ENCODE measurements around the gene SGCD.

The SGCD gene

DNA sequence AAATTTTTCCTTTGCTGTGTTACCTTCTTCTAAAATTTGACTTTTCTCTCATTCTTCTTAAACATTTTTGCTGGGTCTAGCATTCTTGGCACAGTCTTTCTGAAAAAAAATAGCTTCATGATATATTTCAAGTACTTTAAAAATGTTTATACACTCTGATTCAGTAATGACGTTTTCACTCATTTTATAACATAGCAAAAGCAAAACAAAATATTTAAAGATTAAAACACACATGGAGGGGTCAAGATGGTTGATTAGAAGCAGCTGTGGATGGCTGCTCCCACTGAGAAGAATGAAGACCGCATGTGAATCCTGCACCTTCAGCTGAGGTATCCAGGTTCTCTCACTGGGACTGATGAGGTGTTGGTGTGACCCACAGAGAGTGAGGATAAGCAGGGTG lies 188.2 kb downstream of the SGCD start:
- no peak for DNase-seq (ENCODE audit: low read depth)

DNA sequence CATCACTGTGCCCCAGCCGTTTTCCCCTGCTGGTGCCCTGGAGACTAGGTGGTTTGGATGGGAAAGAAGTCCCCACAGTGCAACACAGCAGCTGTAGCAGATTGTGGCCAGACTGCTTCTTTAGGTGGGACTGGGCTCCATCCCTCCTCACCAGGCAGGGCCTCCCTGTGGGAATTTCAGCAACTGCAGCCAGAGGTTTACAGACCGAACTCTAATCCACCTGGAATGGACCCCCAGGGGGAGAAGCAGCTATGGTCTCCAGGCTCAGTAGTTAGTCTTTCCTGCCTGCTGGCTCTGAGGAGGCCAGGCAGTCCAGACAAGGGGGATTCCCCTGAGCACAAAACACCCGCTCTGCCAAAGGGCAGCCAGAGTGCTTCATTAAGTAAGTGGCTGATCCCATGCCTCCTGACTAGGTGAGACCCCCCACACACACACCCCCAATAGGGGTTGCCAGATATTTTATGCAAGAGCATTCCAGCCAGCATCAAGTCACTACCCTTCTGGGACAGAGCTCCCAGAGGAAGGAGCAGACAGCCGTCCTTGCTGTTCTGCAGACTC lies 188.9 kb downstream of the SGCD start:
- DNase-seq (ENCODE audit: low read depth): no peak

DNA sequence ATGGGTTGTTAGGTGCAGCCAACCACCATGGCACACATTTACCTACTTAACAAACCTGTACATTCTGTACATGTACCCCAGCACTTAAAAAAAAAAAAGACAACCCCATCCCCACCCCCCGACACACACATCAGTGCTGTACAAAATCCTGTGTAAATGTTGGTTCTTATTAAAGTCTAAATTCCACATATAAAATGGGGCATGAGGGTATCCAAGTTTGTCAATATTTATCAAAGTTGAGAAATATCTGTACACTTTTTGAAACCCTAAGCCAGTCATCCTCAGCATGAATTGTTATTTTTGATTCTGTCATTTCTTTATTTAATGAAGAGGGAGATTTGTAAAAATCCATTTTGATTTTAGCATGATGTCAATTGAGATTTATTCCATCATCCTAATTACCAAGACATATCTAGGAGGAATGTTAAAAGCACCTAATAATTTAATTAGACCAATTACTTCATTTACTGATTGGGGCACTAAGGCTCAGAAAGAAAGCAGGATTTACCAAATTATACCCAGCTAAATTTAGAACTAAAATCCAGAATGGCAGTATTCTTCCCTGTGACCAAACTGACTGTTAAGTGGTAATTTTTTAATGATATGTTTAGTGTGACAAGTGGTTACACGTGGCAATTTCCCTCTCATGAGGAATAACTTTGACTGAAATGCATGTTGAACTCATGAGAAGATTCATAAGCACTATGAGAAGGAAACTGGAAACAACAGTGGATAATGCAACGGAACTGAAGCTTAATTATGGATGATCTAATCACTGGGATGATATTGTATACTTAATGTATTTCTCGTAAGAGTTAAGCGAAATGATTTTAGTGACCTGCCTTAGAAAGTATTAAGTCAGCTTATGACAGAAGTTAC lies 195.9 kb downstream of the SGCD start:
- no peak for DNase-seq (ENCODE audit: low read depth)

DNA sequence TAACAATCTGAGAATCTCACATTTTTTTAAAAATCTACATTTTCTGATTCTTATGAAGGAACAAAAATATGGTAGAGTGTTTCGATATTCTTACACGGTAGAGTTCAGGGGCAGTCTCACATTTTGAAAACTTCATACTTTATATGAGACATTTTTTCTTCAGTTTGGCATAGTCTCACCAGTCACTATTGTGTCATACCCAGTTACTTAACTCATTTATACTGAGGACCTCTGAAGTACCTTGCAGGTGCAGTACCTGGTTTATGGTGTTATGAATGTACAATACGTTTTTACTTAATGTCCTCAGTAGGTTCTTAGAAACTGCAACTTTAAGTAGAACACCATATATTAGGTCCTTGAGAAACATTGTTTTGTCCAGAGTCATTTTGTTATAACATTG lies 196.6 kb downstream of the SGCD start:
- DNase-seq (ENCODE audit: low read depth): no peak

DNA sequence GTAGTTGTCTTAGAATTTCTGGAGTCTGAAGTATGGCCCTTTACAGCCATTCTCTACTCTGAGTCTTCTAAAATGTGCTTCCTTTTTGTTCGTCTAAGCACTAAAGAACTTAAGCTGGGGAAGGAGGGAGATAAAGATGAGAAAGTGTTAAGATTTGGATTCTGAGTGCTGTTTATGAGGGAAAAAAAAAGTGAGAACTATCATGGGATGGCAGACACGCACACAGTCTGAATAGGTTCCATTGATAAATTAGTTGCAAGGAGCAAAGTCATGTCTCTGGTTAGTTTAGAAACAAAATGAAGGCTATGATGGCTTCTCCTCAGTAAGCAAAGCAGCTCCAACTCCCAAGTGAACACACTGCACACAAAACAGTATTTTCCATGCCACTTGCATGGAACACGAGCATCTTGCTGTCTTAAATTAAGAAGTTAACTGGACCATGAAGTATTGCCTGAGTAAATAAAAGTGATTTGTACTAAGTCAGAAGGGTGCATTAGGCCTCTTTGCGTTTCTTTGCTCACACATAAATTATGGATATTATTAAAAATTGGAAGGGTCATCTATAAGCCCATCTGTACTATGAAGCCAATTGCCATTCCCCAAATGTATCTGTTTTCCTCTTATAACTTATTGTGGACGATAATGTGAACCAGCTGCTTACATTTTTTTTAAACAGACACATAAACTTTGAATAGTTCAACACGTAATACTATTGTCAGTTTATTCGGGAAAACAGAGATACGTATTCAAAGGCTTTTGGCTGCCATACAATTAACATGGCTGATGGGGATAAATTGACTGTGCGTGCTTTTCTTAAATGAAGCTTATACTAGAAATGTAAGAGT lies 199.3 kb downstream of the SGCD start:
- no peak for DNase-seq (ENCODE audit: low read depth)

DNA sequence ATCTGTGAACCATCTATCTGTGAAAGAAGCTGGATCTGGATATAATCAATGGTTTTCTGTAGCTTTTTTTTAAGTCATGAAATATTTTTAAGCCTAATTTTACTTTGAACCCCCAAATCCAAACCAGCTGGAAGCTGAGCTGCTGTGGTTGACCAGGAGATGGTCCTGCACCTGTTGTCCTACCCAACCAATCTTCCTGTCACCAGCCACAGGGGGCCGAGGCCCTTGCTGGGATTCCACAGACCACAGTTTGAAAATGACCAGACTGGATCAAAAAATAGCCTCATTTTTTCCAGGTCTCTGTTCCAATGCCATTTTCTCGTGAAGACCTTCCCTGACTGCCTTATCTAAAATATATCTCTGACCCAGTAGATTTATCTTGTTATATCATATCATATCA lies 200.6 kb downstream of the SGCD start:
- DNase-seq (ENCODE audit: low read depth): no peak

DNA sequence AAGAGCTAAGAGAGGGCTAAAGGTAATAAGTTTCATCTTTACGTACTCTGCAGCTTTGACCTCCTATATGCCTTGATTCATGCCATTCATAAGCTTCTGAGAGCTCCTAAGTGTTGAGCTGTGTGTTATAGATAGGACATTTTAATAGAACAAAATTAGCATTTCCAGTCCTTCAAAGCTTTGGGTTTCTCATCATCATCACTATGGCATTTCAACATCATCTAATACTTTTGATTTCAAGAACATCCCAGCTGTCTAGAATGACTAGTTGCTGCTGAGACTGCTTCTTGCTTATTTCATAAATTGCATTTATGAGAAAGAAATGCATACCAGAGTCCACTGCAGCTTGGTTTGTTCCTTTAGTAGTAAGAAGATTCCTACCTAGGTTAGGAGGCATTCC lies 201.7 kb downstream of the SGCD start:
- DNase-seq (ENCODE audit: low read depth): no peak

DNA sequence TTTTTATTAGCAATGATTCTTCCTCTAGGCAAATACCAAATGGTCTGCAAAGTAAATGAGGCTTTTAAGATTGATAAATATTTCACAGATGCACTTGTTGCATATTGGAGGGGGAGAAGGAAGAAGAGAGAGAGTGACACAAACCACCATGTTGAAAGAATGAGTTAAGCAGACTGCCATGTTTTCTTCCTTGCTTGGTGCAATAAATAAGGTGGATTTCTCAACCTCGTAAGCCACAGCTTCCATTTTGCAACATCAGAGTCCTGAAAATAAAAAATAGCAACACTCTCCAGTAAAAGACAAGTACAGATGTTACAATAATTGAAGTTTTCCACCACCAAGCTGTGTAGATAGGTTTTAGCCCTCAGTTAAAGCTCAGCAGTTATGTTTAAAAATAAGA lies 202.9 kb downstream of the SGCD start:
- DNase-seq (ENCODE audit: low read depth): no peak

DNA sequence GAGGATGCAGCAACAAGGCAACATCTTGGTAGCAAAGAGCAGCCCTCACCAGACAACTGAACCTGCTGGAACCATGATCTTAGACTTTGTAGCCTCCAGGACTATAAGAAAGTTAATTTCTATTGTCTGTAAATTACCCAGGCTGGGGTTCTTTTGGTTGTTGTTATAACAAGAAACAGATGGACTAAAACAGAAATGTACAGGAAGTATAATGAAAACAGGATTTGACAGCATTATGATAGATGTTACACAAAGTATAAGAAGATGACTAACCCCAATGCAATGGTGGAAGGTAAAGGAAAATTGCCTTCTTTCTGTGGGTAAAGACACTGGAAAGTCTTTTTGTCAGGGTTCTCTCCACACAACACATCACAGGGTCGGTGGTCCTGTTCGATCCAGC lies 204.2 kb downstream of the SGCD start:
- no peak for DNase-seq (ENCODE audit: low read depth)

DNA sequence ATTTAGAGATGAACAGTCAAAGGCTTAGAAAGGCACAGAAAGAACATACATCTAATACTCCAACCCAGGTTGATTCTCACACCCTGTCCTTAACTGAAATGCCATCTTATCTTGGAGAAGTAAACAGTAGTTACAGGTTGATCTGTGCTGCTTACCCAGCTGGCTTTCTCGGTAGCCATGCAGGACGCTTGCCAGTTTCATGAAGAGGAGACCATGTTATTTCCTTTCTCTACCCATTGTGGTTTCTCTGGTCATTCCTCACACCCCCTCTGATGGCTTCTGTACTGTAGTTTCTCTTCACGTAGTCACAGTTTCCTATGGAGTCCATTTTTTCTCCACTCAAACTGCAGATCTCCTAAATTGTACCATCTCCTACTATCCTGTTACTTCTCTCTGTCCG lies 206.0 kb downstream of the SGCD start:
- no peak for DNase-seq (ENCODE audit: low read depth)

DNA sequence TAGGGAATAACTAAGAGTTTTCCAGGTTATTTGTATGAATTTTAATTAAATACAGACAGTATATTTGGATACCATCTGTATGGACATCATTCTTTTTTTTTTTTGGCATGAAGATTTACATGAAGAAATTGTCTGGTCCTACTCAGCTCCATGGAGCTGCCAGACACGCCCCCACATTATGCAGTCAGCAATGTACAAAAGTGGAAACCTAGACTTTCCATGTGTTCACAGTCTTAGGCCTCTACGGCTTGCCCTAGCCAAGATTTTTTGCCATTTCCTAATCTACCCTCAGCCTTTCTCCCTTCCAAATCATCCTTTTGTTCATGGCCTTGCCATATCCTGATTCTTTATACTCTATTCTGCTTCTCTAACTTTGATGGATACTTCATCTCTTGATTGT lies 207.1 kb downstream of the SGCD start:
- no peak for DNase-seq (ENCODE audit: low read depth)

DNA sequence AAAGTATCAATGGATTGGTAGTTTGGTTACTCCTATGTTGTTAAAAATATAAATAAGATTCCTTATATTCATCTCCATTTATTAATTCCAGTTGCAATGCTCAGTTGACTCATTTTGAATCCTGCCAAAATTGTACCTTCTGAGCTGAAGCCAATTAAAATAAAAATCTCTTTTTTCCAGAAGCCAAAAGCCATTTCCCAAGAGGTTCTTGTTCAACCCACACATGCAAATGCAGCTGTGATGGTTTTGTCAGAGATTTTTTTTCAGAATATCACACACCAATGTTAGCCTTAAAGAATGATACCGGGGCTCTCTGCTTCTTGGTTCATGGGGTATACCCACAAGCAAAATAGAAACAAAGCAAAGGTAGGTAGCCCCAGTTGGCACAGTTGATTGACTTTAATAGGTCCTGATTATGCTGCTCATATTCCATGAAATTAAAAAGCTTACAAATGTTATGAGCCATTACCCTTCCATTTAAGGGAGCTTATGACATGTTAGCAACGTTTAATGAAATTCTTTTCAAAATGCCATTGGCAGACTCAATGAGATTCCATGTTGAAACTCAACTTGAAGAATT lies 208.0 kb downstream of the SGCD start:
- DNase-seq (ENCODE audit: low read depth): no peak

DNA sequence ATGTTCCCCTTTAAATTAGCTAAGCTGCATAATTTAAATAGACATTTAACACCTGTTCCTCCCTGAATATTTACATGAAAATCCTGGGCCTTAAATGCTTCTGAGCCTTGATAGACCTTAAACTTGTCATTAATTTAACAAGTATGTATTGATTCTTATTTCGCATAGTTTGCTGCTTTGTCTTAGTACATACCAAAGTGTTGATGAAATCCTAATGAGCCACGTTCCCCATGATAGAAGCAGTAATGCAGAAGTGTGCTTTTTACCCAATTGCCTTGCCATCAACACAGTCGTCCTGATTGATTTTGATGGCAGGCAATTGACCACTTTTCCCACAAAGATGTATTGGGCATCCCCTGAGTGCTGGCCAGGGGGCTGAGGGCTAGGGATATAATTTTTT lies 213.5 kb downstream of the SGCD start:
- no peak for DNase-seq (ENCODE audit: low read depth)

DNA sequence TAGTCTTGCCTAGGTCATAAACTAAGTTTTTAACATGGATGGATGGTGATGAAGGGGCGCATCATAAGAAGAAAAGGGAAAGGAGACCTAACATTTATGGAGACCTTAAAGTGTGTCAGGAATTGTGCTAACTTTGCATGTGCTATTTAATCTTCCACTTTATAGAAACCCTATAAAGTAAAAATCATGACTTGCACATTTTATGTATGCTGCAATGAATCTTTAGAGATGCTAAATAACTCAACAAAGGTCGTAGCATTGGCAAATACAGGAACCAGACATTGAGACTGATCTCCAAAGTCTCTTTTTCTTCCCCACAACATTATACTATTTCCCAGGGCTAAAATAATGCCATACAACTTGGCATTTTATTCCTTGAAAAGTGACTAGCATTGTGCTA lies 214.6 kb downstream of the SGCD start:
- no peak for DNase-seq (ENCODE audit: low read depth)

DNA sequence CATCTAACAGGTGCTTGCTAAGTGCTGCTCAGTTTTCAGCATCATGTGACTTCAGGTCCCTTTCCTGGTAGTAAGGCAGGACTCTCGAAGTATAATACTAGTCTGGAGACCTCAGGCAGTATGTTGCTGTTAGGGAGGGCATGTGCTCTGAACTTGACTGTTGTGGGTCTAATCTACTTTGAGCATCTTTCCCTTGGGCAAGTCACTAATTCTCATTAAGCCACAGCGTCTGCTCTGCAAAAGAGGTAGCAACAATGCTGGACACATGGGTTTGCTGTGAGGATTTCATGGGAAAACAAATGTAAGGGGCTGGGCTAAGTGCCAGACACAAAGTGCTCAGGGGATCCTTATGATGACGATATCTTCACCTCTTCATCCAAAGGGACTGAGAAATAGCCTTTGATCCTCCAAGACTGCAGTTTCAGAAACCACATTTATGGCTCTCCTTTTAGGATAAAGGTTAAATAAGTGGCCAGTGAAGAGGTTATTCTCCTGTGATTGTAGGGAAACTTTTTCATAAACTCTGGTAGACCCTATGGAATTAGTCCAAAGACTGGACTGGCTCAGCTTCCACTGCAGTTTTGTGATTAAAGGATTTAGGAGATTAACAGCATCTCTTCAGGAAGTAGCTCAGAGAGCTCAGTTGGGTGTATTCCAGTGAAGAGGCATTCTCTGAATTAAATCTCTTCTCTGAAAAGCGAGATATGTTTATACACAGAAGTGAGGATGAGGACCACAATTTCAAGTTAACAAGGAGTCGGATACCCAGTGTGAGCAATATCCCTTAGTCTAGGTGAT lies 216.6 kb downstream of the SGCD start:
- no peak for DNase-seq (ENCODE audit: low read depth)

DNA sequence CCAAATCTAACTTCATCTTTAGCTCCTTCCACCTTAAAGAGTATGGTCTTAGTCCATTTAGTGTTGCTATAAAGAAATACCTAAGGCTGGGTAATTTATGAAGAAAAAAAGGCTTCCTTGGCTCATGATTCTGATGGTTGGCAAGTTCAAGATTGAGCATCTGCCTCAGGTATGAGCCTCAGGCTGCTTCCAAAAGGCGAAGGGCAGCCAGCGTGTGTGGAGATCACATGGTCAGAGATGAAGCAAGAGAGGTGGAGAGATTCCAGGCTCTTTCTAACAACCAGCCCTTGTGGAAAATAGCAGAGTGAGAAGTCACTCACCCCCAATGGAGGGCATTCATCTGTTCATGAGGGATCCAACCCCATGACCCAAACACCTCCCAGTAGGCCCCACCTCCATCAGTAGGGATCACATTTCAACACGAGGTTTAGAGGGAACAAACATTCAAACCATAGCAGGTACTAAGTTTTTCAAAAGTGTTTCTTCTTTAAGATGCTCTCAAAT lies 225.9 kb downstream of the SGCD start:
- DNase-seq (ENCODE audit: low read depth): no peak

DNA sequence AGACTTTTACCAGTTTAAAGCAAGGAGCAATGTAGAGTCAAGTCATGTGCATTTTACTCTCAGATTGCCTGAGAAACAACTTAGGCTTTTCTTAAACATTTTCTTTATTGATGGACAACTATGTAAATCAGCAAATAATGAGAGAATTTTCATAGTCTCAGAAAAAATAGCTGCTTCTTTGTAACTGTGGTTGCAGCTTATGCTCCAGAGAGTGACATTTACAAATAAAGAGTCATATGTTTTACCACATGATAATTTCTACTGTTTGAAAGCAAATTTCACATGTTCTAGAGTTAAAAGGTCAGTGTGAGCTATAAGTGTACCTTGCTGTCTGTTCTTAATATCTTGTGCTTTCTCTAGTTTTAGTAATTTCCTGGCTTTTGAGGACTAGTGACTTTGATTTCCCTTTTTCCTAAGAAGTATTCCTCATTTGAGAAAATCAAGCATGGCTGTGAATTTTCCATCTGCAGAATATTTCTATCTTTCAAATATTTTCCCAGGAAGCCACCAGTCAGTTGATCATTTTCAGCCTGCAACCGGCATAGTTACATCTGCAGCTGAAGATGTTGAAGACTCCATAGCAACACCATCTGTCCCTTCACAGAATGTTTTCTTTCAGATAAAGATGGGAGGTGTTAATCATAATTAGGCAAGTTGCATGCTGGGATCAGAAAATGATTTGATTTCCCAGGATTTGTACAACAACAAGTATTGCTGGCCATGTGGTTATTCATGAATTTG lies 229.9 kb downstream of the SGCD start:
- DNase-seq (ENCODE audit: low read depth): no peak

DNA sequence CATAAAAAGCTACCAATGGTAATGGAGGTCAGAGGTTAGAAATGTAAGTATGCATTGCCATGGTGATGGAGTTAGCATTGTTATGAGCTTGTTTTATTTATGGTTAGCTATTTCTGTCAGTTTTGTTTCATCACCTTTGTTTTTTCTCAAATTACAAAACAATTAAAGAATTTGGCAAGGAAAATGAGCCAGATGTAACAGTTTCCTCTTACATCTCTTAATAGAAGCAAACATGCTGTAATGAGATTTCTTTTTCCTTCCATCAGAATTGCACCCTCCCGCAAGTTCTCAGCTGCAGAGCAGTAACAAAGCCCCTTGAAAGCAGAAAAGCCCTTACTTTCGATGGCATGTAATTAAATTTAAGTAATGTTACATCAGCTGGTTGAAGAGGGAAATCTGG lies 233.0 kb downstream of the SGCD start:
- DNase-seq (ENCODE audit: low read depth): no peak

DNA sequence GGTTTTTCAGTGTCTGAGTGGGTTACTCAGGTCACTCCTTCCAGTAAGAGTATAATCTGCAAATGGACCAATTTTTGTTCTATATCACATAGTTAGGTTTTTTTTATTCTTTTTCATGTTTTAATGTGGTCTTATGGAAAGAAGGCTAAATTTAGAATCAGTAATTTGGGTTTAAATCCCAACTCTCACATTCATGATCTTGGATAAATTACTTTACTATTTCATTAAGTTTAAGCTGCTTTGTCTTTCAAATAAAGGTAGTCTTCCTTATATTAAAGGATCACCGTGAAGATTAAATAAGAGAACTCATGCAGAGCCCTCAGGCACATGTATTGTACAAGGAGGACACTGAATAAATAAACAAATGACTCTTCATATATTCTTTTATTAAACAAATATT lies 234.7 kb downstream of the SGCD start:
- no peak for DNase-seq (ENCODE audit: low read depth)

DNA sequence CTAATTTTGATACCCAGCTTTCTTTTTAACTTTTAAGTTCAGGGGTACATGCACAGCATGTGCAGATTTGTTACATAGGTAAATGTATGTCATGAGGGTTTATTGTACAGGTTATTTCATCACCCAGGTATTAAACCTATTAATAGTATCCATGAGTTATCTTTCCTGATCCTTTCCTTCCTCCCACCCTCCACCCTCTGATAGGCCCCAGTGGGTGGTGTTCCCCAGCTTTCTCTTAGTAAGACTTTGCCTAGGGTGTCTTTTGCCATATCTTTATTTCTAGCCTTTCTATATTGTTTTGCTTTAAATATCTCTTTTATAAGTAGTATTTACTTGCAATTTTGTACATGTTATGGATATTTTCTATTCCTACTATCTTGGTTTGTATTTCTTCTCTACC lies 243.7 kb downstream of the SGCD start:
- DNase-seq (ENCODE audit: low read depth): no peak

DNA sequence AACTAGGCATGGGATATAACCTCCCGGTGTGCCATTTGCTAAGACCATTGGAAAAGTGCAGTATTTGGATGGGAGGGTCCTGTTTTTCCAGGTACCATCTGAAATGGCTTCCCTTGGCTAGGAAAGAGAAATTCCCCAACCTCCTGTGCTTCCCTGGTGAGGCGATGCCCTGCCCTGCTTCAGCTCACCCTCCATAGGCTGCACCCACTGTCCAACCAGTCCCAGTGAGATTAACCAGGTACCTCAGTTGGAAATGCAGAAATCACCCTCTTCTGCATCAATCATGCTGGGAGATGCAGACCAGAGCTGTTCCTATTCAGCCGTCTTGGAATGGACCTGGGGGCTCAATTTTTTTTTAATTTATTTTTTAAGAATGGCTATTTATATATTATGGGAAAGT lies 254.8 kb downstream of the SGCD start:
- DNase-seq (ENCODE audit: low read depth): no peak

Data from T follicular helper cell (primary cell).